GM15510 (cell line): ENCODE results near the gene ST6GALNAC1.

Source experiments
- POLR2A ChIP-seq: IDR thresholded peaks from 3 replicates; pipeline ENCODE4 v1.6.1; 2011; ENCODE audit warnings: borderline replicate concordance; ENCODE audit not compliant: insufficient read length; ENCODE audit errors: extremely low read depth

ST6GALNAC1 gene

DNA sequence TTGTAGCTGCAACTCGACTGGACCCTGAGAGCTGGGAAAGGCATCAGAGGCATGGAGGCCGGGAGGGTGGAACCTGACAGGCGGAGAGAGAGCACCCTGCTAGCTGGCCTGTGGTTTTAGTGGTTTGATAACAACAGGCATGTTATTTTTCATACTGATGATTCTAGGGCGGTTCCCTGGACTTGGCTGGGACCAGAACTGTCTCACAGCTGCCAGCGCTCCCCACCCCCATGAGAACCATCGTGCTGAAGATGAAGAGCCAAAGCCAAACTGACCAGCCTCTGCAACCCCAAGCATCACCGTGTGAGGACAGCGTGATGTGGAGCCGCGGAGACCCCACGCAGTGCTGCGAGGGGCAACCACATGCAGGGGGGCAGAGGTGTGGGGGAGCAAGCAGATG, 38.7 kb upstream of the ST6GALNAC1 start:
- no peak for TF ChIP-seq POLR2A

- no peak for TF ChIP-seq POLR2A
Measured at GRCh38 chr17:76681222-76682137, 37.9 kb upstream of the ST6GALNAC1 start.

DNA sequence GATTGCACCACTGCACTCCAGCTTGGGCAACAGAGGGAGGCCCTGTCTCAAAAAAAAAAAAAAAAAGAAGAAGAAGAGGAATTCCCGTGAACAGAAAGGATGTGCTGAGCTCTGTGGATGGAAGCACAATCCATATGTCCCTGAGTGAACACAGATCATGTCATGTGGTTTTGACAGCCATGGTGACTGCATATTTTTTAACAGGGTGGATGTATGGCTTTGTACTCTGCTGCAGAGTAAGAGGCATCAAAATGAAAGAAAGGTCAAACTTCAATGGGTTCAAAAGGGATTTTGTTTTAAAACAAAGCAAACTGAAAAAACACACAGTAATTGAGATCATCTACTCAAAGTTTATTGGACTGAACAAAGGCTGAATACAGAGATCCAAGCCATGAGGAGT, 35.7 kb upstream of the ST6GALNAC1 start:
- no peak for TF ChIP-seq POLR2A

DNA sequence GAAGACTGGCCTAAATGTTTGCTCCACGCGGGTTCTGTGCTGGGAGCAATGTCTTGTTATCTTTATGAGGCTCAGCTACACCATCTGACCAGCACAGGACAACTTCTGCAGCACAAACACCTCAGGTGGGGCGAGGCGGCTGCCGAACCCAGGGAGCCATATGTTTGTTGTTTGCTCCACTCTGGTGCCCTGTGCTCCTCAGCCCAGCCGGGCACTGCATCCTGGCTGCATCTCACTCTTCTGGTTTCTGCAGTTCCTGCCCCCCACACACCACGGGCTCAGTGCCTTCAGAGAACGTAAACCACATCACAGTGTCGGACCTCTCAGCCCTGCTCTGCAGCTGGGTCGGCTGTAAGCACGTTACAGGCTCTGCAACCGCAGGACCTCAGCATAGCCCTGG, 34.8 kb upstream of the ST6GALNAC1 start:
- no peak for TF ChIP-seq POLR2A

DNA sequence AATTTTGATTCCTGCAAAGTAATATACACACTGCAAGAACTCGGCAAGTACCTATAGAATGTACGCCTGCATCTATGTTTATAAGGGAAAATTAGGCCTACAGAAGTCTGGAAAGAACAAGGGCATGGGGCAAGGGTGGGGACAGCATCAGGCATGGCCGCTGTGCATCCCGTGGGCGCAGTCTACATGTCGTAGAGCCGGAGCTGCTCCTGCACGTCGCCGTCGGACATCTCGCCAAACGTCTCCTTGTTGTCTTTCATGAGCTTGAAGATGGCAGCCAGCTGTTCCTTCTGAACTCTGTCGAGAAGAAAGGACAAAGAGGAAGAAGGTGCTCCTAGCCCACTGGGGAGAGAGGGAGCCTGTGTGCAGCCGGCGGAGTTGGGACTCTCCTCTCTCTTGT, 33.8 kb upstream of the ST6GALNAC1 start:
- no peak for TF ChIP-seq POLR2A

- no peak for TF ChIP-seq POLR2A
Measured at GRCh38 chr17:76676629-76677028, 33.1 kb upstream of the ST6GALNAC1 start.

DNA sequence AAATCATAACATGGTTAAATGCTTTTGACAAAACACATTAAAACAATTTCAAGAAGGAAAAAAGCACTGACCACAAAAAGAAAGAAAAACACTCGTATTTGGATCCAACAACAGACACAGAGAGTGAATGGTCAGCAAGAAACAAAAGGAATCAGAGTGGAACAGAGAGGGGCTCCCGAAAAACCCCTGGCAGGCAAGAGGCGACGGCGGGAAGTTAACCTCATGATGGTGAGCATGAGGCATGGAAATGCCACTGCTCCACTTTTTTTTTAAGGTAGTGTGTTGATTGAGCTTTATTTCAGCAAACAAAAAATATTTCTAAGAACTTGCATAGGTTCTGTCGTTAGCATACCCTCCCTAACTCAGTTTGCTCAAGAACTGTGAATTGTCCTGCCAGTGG, 32.1 kb upstream of the ST6GALNAC1 start:
- TF ChIP-seq POLR2A, result no peak

- no peak for TF ChIP-seq POLR2A
Measured at GRCh38 chr17:76674600-76674999, 31.0 kb upstream of the ST6GALNAC1 start.

GRCh38 chr17:76673729-76674128, 30.2 kb upstream of the ST6GALNAC1 start:
- no peak for TF ChIP-seq POLR2A

- no peak for TF ChIP-seq POLR2A
Measured at GRCh38 chr17:76672892-76673291, 29.3 kb upstream of the ST6GALNAC1 start.

- TF ChIP-seq POLR2A, result no peak
Measured at GRCh38 chr17:76672270-76672851, 28.8 kb upstream of the ST6GALNAC1 start.

DNA sequence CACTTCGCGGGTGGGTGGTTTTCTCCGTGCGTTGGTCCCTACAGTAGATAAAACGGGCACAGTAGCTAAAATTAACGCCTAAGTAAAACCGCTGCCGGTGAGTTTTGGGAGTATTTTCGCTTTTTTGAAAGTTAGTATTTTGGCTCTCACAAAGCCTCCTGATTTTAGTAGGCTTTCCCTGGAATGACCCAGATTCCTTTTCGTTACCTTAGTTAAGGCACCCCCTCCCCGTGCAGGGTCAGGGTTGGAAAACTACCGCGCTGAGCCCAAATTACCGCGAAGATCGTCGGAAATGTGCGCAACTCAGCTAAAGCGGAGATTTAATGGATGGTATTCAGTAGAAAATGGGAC, 28.3 kb upstream of the ST6GALNAC1 start:
- TF ChIP-seq POLR2A, result peak; percentile 56

GRCh38 chr17:76671123-76671911, 27.8 kb upstream of the ST6GALNAC1 start:
- peak; percentile 70 for TF ChIP-seq POLR2A

GRCh38 chr17:76670718-76671122, 27.2 kb upstream of the ST6GALNAC1 start:
- TF ChIP-seq POLR2A, result no peak

GRCh38 chr17:76670020-76670717, 26.6 kb upstream of the ST6GALNAC1 start:
- TF ChIP-seq POLR2A, result no peak
